CD4-positive, alpha-beta T cell treated with Interleukin-6 at 100 ng/mL for 8 hours (primary cell): ENCODE data around the gene PPP1R12C.
"Not testable (repeated sequence)": the region's sequence is repeated elsewhere in the genome, so short reads cannot be mapped to it uniquely, and the experiment has no call there.

ENCODE experiments used
- DNase-seq: peaks from one replicate; pipeline ENCODE4 v3.0.0-alpha.2; 2020; ENCODE audit warnings: mixed read lengths, low spot score

Gene PPP1R12C

DNA sequence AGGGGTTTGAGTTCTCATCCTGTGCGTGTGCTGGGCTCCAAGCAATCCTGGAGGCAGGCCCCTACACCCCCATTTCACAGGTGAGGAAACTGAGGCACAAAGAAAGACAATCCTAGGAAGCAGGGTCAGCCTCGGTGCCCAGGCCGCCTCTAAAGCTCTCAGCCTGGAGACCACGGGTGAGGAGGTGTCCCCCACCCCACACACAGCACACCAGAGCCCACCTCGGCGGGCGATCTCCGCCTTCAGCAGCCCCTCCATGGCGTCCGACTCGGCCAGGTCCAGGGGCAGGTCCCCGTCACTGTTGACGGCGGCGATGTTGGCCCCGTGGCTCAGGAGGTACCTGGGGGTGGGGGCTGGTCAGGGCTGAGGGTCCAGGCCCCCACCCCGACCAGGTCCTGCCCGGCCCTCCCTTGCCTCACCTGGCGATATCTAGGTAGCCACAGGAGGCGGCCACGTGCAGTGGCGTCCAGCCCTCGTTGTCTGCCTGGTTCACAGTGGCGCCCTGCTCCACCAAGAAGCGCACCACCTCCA lies 5.1 kb downstream of the PPP1R12C start:
- no peak for DNase-seq

DNA sequence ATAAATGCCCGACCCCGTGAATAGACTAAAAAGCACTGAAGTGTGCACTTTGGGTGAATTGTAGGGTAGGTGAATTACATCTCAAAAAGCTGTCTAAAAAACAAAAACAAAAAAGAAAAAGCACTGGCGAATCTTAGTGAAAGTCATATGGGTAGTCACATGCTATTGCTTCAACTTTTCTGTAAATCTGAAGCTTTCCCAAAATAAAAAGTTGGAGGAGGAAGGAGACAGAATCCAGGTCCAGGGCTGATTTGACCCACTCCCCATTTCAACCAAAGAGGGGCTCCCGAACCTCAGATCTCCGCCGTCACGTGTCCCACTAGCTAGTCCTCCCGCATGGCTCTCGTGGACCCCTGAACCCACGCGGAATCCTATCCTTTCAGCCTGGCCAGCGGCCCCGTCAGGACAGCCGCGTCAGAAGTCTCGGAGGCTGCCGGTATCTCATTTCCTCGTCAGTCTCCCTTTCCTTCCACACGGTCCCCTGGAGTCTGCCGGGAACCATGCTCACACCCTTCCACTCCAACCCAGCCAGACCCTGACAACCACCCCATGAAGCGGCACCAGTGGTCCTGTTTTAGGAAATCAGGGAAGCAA lies 6.1 kb downstream of the PPP1R12C start:
- DNase-seq = no peak

DNA sequence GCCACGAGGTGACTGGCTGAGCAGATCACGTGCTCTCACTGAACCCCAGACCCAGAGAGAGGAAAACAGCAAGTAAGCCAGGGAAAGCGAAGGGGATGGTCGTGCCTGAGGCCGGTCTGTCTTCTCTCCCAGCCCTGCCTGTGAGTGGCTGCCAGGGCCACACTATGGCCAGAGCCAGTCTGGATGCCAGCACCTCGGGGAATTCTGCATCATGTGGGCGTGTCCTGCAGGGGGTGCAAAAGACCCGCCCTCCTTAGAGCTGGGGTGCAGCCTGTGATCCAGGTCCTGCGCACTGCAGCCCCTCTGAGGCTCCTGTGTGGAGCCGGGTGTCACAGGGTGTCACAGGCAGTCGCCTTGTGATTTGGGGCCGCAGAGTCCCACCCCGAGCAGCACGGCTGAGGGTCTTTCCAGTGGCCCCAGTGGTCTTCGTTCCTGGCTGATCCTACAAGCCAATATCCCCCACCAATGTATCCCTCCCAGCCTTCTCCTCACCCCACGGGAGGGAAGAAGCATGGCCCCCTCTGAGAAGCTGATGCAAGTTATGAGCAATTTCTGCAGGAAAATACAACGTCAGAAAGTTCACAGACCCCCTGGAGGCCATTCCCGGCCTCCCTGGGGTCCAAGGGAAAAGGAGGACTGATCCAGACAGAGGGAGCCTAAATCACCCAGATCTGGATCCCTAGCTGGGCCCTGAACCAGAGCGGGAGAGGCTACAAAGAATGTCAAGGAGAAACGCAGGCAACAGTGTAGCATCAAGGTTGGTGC lies 7.7 kb downstream of the PPP1R12C start:
- no peak for DNase-seq

DNA sequence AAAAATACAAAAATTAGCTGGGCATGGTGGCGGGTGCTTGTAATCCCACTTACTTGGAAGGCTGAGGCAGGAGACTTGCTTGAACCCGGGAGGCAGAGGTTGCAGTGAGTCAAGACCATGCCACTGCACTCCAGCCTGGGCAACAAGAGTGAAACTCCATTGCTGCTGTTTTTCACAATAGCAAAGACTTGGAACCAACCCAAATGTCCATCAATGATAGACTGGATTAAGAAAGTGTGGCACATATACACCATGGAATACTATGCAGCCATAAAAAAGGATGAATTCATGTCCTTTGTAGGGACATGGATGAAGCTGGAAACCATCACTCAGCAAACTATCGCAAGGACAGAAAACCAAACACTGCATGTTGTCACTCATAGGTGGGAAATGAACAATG lies 10.2 kb downstream of the PPP1R12C start:
- DNase-seq = not testable (repeated sequence)

DNA sequence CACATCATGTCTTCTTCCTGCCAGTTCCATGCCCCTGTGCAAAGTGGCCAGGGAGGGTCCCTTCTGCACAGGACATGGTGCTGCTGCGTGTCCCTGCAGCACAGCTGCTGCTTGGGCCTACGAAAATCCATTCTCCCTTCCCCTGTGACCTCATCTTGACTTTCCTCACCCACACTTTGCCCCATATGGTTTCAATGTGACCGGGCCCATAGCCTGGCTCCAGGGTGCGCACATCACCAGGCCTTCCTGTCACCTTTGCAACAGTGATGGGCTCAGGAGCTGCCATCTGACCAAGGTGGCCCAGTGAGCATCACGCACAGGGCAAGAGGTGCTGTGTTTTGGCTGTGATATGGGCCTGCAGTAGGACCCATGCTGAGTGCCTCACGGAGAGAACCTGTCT lies 10.8 kb downstream of the PPP1R12C start:
- DNase-seq = no peak

DNA sequence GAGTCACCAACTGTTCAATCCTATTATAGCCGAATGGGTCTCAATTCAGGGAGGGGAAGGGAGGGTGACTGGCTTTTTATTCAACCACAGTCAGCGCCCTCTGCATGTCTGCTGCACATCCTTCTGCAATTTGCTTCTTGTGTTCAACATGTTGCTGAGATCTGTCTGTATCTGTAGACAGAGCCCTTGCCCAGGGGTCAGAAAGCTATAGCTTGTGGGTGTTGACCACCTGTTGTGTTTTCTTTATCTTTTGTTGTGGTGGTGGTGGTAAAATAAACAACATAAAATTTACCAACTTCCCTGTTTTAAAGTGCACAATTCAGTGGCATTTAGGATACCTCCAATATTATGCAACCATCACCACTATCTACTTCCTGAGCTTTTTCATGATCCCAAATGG lies 12.2 kb downstream of the PPP1R12C start:
- no peak for DNase-seq

DNA sequence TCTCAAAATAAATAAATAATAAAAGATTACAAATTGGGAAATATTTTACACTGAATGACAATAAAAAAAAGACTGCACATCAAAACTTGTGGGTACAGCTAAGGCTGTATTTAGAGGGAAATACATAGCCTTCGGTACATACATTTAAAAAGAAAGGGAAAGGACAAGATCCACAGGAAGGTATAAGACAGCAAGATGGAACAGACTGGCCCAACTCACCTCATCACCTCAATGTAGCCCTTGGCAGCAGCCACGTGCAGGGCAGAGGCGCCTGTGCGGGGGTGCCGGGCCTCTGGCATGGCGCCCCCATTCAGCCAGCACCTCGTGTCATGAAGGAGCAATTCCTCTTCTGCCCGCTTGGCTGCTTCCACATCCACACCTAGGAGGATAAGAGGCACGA lies 14.2 kb downstream of the PPP1R12C start:
- DNase-seq = no peak

DNA sequence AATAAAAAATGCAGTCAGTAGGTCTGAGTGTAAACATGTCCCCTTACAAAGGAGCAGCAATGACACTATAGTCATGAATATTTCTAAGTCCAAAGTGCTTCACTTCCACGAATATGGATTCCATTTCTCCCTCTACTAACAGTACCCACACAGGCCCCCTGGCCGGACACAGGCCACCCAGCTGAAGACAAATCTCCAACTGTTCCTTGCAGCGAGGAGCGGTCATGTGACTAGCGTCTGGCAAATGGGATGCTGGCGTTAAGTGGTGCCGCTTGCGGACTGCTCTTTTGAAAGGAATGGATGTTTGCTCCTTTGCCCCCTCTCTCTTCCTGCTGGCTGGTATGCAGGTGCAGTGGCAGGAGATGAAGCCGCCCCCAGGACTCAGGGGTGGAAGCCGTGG lies 16.2 kb downstream of the PPP1R12C start:
- no peak for DNase-seq

DNA sequence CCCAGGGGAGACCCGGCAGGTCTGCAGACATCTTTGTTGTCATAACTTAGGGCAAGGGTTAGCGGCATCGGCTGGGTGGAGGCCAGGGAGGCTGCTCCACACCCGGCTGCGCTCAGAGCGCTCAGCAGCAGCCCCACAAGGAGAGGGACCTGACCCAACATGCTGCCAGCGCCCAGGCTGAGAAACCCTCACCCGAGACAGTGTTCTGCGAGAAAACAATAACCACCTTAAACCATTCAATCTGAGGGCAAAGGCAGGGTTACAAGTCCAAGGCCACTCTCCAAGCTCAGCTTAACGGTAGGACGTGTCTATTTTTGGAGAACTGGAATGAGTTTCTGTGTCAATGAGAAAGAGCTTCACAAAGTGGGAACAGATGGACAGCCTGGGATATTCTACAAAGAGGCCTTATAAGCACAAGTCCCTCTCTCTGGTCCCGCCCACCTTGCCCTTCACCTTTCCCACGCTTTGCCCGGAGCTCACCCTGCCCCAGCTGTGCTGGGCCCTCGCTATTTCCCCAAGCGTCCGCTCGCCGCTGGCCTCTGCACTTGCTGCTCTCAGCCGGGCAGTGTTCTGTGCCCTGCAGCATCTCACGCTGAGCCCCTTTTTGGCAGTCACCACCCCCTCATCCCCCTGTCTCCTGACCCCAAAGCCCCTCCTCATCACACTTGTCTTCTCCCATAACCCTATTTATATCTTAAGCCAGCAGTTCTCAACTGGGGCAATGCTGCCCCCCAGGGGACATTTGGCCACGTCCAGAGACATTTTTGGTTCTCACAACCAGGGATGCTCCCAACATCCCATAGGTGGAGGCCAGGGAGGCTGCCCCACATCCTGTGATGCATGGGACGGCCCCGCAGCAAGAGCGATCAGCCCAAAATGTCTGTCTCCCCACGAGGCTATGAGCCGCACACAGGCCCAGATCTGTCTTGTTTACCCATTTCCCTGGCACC lies 17.6 kb downstream of the PPP1R12C start:
- DNase-seq = no peak

DNA sequence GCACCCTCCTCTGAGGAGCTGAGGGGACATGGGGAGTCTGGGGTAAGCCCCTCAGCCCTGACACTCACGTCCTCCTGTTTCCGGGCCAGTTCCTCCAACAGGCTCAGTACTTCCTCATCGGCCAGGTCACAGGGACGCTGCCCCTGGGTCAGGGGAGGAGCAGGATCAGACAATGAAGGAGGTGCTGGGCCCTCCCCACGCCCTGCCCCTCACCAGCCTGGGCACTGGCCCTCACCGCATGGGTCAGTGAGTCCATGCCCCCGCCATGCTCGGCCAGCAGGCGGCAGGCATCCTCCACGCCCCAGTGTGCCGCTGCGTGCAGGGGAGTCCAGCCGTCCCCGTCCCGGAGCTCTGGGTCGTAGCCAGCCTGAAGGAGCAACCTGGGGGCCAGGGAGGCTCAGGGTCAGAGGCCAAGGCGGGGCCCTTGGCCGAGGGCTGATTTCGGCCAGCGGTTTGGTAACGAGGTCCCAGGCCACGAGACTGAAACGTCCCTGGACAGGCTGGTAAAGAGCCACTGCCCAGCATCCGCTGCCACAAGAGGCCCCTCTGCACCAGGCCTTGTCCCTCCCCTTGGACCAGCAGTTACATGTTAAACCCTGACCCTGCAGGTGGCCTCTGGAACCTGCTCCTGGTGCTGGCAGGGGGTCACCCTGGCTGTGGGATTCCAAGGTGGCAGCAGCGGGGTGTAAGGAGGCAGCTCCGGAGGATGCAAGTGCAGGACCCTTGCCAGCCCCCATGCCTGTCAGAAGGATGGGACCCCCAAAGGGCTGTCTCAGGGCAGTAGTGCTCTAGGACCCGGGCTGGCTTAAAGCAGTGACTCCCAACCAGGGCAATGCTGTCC lies 18.5 kb downstream of the PPP1R12C start:
- DNase-seq = no peak

DNA sequence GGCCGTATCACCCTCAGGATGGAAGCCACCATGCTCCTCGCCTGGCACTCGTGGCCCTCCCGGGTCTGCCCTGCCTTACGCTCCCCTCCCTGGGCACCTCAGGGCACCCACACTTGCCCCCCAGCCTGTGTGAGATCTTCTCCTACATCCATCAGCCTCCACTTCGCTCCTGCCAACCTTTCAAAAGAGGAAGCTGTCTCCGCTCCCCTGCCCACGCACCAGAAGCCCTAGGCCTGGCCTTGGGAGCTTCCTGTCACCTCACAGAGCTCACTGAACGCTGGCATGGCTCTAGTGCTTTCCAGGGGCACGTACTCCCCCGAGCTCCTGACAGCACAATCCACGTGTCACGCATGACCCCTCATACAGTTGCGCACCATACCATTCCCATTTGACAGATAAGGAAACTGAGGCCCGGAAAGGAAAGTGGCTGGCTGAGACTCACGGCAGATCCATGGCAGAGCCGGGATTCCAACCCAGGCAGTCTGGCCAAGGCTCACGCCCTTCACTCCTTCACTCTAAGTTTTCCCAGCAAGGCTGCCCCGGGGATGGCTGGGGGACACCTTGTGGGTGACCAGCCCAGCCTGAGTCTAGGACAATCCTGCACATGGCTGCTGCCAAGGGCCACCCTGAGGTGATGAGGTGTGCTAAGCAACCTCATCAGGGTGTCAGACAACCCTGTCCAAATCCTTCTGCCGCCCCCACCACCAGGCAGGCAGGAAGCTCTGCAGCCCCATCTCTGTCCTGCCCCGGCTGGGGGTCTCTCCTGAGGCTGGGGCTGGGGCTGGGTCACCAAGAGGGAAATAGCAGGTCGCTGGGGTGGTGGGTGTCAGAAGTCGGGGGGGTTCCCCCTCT lies 19.3 kb downstream of the PPP1R12C start:
- DNase-seq = no peak

DNA sequence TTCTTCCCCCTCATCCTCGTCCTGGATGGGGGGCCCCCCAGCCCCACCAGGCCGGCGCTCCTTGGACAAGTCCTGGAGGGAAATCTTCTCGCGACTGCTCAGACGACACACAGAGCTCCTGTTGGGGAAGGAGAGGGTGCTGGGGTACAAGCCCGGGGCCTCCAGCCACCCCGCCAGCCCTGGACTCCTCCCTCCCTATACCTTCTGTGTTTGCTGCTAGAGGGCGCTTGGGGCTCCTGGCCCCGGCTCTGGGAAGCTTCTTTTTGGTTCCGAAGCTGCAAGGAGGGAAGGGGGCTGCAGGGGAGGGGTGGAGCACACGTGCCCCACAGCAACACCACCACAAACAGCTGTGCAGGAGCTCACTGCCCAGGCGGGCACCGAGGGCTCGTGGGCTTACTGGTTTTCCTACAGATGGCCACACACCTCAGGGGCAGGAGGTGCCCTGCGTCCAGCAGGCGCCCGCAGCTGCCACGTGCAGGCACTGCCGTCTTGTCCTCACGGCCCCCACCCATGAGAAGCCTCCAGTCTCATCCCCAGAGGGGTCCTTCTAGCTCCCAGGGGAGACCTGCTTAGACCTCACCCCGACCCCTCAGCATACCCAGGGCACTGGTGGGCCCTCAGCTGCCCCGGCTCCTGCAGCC lies 21.3 kb downstream of the PPP1R12C start:
- no peak for DNase-seq

DNA sequence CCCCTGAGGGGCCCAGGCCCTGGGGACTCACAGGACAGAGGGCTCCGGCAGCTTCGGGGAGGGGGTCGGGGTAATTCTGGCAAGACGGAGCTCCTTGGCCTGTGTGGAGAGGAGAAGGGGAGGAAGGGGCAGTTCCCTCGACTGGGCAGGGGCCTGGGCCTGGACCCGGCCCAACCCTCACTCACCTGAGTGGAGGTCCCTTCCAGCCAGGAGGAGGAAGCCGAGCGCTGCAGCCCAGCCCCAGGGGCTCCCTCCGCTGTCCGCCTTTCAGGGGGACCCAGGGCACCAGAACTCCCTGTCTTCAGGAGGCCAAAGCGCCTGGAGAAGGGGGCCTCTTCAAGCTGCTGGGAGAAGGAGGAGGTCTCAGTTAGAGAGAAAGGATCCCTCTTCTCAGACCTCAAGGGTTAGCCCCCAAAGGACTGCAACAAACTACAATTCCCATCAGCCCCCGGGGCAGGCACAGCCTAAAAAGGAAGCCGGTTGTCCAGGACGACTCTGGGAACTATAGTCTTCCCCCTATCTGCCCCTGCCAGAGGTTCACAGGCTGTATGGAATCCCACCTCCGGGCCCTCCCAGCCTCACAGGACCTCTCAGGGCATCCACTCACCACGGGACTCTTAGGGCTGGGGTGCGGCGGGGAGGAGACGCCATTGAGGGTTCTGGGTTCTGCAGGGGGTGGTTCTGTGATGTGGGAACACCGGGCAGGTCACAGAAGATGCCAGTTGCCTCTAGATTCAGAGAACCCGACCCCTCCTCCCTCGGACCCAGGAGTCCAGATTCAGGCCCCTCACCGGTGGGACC lies 22.0 kb downstream of the PPP1R12C start:
- no peak for DNase-seq

DNA sequence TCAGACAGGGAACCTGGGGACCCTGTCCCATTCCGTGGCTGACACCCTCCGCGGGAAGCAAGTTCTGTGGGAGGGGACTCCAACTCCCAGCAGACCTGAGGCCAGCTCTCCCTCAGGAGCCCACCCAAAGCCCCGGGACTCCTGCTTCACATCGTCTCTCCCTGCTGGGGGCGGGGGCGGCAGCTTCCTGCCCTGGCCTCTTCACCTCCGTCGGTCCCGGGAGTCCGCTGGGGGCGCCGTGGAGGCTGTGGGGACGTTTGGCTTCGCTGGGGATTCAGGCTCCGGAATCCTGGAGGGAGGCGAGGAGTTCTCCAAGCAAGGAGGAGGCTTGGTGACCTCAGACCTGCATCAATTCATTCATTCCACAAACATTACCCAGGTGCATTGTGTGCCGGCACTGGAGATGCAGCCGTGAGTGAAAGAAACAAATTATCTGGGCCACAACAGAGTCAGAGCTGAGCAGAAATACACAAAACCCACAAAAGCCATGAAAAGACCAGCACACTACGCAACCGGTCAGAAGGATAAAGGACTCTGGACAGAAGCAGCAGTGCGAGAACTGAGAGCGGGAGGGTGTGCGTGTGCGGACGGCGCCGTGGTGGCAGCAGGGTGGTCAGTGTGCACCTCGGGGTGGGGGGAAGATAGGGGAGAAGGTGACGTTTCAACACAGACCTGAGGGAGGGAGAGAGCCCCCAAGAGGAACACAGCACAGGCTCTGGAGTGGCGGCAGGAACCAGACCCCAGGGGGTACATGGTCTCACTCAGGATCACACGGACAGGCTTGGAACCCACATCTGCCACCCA lies 22.8 kb downstream of the PPP1R12C start:
- no peak for DNase-seq

DNA sequence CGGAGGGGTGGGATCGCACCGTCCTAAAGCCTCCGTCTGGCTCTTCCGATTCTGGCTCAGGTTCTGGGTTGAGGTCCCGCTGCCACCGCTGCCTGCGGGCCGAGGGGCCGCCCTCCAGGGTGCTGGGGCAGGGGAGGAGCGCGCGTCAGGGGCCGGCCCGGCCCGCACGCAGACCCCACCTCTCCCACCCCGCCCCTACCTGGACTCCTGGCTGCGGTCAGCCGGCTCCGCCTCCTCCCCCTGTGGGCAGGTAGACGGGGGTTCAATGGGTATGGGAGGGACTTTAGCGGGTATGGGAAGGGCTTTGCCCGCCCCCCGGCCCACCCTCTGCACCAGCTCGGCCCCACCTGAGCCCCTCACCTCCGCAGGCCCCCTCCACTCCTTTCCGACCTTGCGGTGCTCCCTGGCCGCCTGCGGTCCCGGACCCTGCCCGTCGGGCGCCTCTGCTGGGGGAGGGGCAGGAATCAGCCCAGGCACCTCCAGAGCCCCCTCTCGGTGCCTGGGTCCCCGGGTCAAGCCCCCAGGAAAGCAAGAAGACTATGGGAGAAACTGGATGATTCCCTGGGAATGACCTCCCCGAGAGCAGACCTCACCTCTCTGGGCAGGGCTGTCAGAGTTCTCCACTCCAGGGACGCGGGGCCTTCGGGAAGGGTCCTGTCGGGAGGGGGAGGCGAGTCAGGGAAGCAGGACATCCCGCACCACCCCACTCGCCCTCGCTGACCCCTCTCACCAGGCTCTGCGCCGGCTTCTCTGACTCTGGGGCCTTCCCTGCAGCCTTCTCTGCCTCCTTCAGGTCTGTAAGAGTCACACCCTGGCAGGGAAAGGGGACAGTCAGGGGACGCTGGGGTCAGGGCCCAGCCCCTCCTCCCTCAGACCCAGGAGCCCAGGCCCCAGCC lies 24.8 kb downstream of the PPP1R12C start:
- DNase-seq = no peak

DNA sequence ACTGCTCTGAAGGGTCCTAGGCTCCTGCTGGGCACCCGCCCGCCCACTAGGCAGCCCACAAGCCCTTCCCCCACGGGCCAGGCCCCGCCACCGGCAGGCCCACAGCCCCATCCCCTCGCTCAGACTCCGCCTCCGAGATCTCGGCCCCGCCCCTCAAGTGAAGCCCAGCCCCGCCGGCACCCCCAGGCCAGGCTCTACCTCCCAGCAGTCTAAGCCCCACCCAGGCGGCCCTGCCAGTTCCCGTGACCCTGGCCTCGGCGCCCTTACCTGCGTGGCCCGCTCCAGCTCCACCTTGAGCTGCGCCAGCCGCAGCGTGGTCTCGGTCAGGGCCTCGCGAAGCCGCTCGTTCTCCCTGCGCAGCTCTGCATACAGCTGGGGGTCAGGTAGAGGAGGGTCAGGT lies 25.5 kb downstream of the PPP1R12C start:
- DNase-seq = no peak

DNA sequence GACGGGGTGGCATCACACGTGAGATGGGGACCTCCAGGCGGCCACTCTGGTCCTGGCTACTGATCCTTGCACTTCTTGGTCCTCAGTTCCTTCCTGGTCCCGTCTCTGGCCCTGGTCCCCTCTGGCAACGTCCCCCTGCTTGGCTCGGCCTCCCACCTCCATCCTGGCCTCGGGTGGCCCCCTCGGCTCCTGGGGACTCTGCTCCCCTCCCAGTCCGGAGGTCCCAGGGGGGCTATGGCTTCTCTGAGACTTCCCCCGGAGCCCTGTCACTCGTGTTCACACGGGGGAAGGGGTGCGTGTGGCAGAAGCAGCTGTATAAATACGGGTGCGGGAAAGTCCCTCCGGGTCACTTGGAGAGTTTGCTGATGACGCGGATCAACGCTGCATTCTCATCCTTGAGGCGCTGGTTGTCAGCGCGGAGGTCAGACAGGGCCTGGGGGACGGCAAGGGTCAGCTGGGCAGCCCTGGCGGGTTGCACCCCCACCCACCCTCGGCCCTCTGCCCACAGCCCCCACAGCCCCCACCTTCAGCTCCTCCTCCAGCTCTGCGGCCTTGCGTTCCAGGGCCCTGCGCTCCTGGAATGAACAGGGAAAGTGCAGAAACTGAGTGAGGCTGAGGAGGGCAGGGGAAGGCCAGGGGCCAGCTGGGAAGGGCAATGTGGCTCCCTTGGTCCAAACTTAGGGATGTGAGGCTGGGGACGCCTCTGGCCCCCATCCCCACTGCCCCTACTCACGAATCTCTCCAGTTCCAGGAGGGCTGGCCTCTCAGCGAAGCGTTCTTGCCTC lies 26.1 kb downstream of the PPP1R12C start:
- DNase-seq = no peak
